B cell (primary cell): ENCODE data around the gene TUBA3D. TPM values are rescaled to one million over a fixed set of nuclear protein-coding genes. Genes with fewer than 3 reads are reported as not detected.
A peak's percentile ranks its signal among the peaks of the same experiment; 100 is the strongest.
"Not testable (repeated sequence)": the region's sequence is repeated elsewhere in the genome, so short reads cannot be mapped to it uniquely, and the experiment has no call there.

Source experiments
- ATAC-seq: fragments of 200-7000 bp; cut with Tn5 transposase; one replicate; pipeline ENCODE4 v1.10.0; 2021; ENCODE audit warnings: low read depth, mild to moderate bottlenecking, moderate number of reproducible peaks, moderate library complexity
- CTCF ChIA-PET: fragments of 350-600 bp; sonication (Branson Sonifier 250); formaldehyde crosslinking; loops from one replicate; lab custom pipeline; 2021; ENCODE audit warnings: antibody characterized with exemption, inconsistent platforms; lab: Charles Lee
- POLR2A ChIA-PET: fragments of 350-600 bp; sonication (Branson Sonifier 250); formaldehyde crosslinking; loops from one replicate; lab custom pipeline; 2021; ENCODE audit warnings: antibody characterized with exemption; lab: Charles Lee
- DNase-seq: peaks from one replicate; pipeline ENCODE4 v3.0.0; 2013
- H2AFZ ChIP-seq: 2 replicates; pipeline ENCODE4 v1.6.1; 2012; ENCODE audit warnings: mild to moderate bottlenecking, low read depth, low read length; ENCODE audit not compliant: insufficient read depth, poor library complexity, severe bottlenecking
- H3K27ac ChIP-seq, 2 donors: 1 replicate in 1 of 2; 2 replicates in 1 of 2; pipeline ENCODE4 v1.5.1; 2012 to 2013; ENCODE audit warnings: low read length in 2 of 2, mild to moderate bottlenecking in 2 of 2, moderate library complexity in 1 of 2
- H3K27me3 ChIP-seq, 4 experiments: fragments of 200-600 bp in 1 of 4; sonication (generic) in 1 of 4; replicated peaks in 1 of 4; 1 replicate in 2 of 4; 2 replicates in 2 of 4; pipeline versions ENCODE4 v1.6.1 to v1.7.0; 2013 to 2016; ENCODE audit warnings: low read length in 3 of 4, mild to moderate bottlenecking in 2 of 4, mixed read lengths in 1 of 4, moderate library complexity in 1 of 4; ENCODE audit not compliant: insufficient read depth in 4 of 4, control insufficient read depth in 3 of 4; ENCODE audit errors: control extremely low read depth in 1 of 4
- H3K36me3 ChIP-seq, 2 experiments: replicated peaks in 1 of 2; 1 replicate in 1 of 2; 2 replicates in 1 of 2; pipeline versions ENCODE4 v1.6.1 to v1.7.1; 2013; ENCODE audit warnings: low read length in 1 of 2; ENCODE audit not compliant: insufficient read depth in 2 of 2, control insufficient read depth in 1 of 2; ENCODE audit errors: control extremely low read depth in 1 of 2, extremely low read depth in 1 of 2
- H3K4me1 ChIP-seq, 2 donors: fragments of 200-600 bp in 1 of 2; sonication (generic) in 1 of 2; 1 replicate in 1 of 2; 2 replicates in 1 of 2; pipeline versions ENCODE4 v1.5.1 to v1.6.1; 2013 to 2017; ENCODE audit warnings: low read length in 2 of 2; ENCODE audit not compliant: control insufficient read depth in 2 of 2, insufficient read depth in 2 of 2
- H3K4me2 ChIP-seq: replicated peaks from 2 replicates; pipeline ENCODE3; 2012; ENCODE audit warnings: mild to moderate bottlenecking, low read depth, low read length; ENCODE audit not compliant: poor library complexity, severe bottlenecking
- H3K4me3 ChIP-seq, 5 experiments: fragments of 200-600 bp in 1 of 5; sonication (generic) in 1 of 5; 1 replicate in 3 of 5; 2 replicates in 2 of 5; pipeline versions ENCODE4 v1.5.1 to v1.7.0; 2011 to 2016; ENCODE audit warnings: low read length in 4 of 5, mild to moderate bottlenecking in 4 of 5, low read depth in 2 of 5, control low read depth in 1 of 5, moderate library complexity in 1 of 5; ENCODE audit not compliant: insufficient read depth in 1 of 5; ENCODE audit errors: control extremely low read depth in 1 of 5, extremely low read depth in 1 of 5
- H3K79me2 ChIP-seq: fragments of 200-600 bp; sonication (generic); one replicate; pipeline ENCODE4 v1.6.0; 2016; ENCODE audit warnings: low read length; ENCODE audit not compliant: control insufficient read depth, insufficient read depth
- H3K9ac ChIP-seq: fragments of 200-600 bp; sonication (generic); 2 replicates; pipeline ENCODE4 v1.6.1; 2017; ENCODE audit warnings: mild to moderate bottlenecking, low read length, moderate library complexity
- H3K9me3 ChIP-seq, 3 donors: one replicate each; pipeline versions ENCODE4 v1.6.1 to v1.7.1; 2013; ENCODE audit warnings: low read length in 2 of 3; ENCODE audit not compliant: control insufficient read depth in 2 of 3, insufficient read depth in 1 of 3; ENCODE audit errors: control extremely low read depth in 1 of 3
- H4K20me1 ChIP-seq: 2 replicates; pipeline ENCODE4 v1.6.0; 2012; ENCODE audit warnings: mild to moderate bottlenecking, low read length; ENCODE audit not compliant: insufficient read depth, control insufficient read depth, poor library complexity, severe bottlenecking
- H3K27ac Mint-ChIP-seq: one replicate; pipeline ENCODE4 v1.8.0; 2021; ENCODE audit warnings: mixed read lengths
- H3K27me3 Mint-ChIP-seq: one replicate; pipeline ENCODE4 v1.8.0; 2021; ENCODE audit warnings: mixed read lengths
- H3K4me1 Mint-ChIP-seq: one replicate; pipeline ENCODE4 v1.8.0; 2021; ENCODE audit warnings: mixed read lengths
- H3K4me3 Mint-ChIP-seq: one replicate; pipeline ENCODE4 v1.8.0; 2021; ENCODE audit warnings: mixed read lengths
- H3K9me3 Mint-ChIP-seq: one replicate; pipeline ENCODE4 v1.8.0; 2022; ENCODE audit warnings: mixed read lengths; ENCODE audit not compliant: insufficient read depth
- EZH2 ChIP-seq: IDR thresholded peaks from 2 replicates; pipeline ENCODE4 v1.6.1; 2012; ENCODE audit warnings: borderline replicate concordance, low read depth, mild to moderate bottlenecking, moderate library complexity, low read length; ENCODE audit not compliant: insufficient read depth, poor library complexity, severe bottlenecking
- WGBS: methylation state at CpG from one replicate; pipeline ENCODE4 v1.1.5; 2013; ENCODE audit warnings: missing lambda C conversion rate; ENCODE audit not compliant: insufficient coverage; 5-methylcytosine and 5-hydroxymethylcytosine counted together
- intact Hi-C: fragments of 100-400 bp; cut with micrococcal nuclease; formaldehyde crosslinking; loops from one replicate; pipeline ENCODE4 v1.10.0; 2022
- polyA plus RNA-seq: library from polyadenylated mRNA; depleted of rRNA; stranded (reverse); fragments of >200 nt; gene quantifications from 2 replicates; pipeline ENCODE4 v1.2.3, GENCODE V29; 2012
- total RNA-seq, 2 donors: library from RNA; stranded (reverse); fragments of 120-200 nt in 1 of 2; gene quantifications; 1 replicate in 1 of 2; 2 replicates in 1 of 2; pipeline versions ENCODE4 v1.2.3 to v1.2.4, GENCODE V29; 2013 to 2022
- TF ChIP-seq, protein P1 (sequence below): fragments of 200-600 bp; IDR thresholded peaks from one replicate; pipeline ENCODE4 v1.8.0; 2022; ENCODE audit warnings: antibody characterized with exemption, mild to moderate bottlenecking

TUBA3D gene
- total and polyA plus RNA-seq, 2 donors (not counting 1 experiment from before 2014, with no cell fraction given): not detected

DNA sequence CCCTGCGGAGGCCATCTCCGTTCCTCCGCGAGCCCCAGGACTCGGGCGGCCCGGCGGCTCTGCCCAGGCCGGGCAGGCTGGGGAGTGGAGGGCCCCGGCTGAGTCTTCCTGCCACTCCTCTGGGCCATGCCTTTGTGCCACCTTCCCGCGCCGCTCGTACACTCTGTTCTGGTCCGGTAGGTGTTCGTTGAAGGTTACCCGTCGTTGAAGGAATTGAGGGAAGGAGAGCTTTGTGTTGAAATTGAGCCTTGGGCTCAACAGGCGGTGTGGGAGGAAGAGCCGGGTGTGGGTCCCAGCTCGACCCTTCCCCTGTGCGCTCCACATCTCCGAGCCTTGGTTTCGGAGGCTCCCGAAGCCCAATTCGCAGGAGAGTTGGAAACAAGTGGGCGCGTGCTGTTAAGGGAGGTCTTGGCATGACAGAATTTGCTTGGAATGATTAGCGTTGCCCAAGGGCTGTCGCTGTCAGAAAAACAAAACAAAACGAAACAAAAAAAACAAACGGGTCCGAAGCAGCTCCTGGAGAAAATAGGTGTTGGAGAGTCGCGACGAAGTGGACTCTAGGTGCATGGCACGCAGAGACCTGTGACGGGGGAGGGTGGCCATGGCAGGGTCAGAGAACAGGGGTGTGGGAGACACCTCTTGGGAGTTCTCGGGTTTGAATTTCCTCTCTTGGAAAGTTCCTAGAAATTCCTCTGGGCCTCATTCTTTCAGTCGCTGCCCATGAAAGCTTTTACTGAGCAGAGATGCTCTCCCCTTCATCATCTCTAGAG is 17.5 kb downstream of the TUBA3D start:
- H3K27ac ChIP-seq: peak overlapping the region; percentile 80 to 94
- H3K27ac Mint-ChIP-seq: peak overlapping the region; percentile 97
- H4K20me1 ChIP-seq: peaks cover 15% of the 10 kb centered on the region
- WGBS: under 1% methylated on average over 35 of the region's 40 CpGs
- TF ChIP-seq EZH2: no peak
- TF ChIP-seq, protein P1, sequence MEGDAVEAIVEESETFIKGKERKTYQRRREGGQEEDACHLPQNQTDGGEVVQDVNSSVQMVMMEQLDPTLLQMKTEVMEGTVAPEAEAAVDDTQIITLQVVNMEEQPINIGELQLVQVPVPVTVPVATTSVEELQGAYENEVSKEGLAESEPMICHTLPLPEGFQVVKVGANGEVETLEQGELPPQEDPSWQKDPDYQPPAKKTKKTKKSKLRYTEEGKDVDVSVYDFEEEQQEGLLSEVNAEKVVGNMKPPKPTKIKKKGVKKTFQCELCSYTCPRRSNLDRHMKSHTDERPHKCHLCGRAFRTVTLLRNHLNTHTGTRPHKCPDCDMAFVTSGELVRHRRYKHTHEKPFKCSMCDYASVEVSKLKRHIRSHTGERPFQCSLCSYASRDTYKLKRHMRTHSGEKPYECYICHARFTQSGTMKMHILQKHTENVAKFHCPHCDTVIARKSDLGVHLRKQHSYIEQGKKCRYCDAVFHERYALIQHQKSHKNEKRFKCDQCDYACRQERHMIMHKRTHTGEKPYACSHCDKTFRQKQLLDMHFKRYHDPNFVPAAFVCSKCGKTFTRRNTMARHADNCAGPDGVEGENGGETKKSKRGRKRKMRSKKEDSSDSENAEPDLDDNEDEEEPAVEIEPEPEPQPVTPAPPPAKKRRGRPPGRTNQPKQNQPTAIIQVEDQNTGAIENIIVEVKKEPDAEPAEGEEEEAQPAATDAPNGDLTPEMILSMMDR: no peak
- peaks cover 29% of the 10 kb centered on the region for H3K4me1 Mint-ChIP-seq
- CTCF ChIA-PET: interaction anchor here (0.6 to 4.5 kb wide), 8 partner anchors 11 to 696 kb away, joined by 3 to 28 read pairs (median 4); partner anchors contain the start of gene CCDC74A
- peak overlapping the region; percentile 98 for H3K9ac ChIP-seq
- ATAC-seq (peak; percentile 9), DNase-seq (no peak)
- peak overlapping the region; percentile 94 for H3K4me3 Mint-ChIP-seq
- peaks cover 24 to 29% of the 10 kb centered on the region in 2 donors for H3K4me1 ChIP-seq
- peaks cover 69% of the 10 kb centered on the region for H3K79me2 ChIP-seq
- no peaks in the 10 kb centered on the region for H3K9me3 Mint-ChIP-seq
- peak overlapping the region; percentile 96 for H3K4me2 ChIP-seq
- POLR2A ChIA-PET: interaction anchor here (0.7 to 1.0 kb wide), 3 partner anchors 189 to 1151 kb away, joined by 3 to 12 read pairs (median 3); partner anchors contain the start of gene FAM168B
- H3K36me3 ChIP-seq: peaks cover 0 to 9% of the 10 kb centered on the region in 2 experiments
- H3K9me3 ChIP-seq: no peaks in the 10 kb centered on the region
- H3K4me3 ChIP-seq: peak overlapping the region; percentile 25 to 98 (median 84)
- peak overlapping the region; percentile 94 for H2AFZ ChIP-seq
- intact Hi-C loops: loop anchor here (1.0 to 10.0 kb wide), 6 partner anchors 34 to 1313 kb away; partner anchors contain the start of genes CCDC74A, FAM168B, IMP4 and PLEKHB2
- H3K27me3 ChIP-seq: no peaks in the 10 kb centered on the region
- no peaks in the 10 kb centered on the region for H3K27me3 Mint-ChIP-seq

DNA sequence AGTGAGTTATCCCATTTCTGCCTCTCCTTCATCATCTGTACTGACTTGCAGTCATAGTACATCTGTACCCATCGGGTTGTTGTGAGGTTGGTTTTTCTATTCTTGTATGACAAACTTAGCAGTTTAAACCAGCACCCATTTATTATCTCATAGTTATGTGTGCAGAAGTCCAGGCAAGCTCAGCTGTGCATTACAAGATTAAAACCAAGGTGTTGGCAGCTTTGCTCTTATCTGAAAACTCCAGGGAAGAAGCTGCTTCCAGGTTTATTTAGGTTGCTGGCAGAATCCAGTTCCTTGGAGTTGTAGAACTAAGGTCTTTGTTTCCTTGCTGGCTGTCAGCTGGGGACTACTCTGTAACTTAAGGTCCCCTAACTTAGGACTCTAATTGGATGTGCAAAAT is 19.6 kb downstream of the TUBA3D start:
- Histone ChIP-seq H3K79me2 (peaks cover 51% of the 10 kb centered on the region), H3K36me3 (peaks cover 0 to 13% of the 10 kb centered on the region in 2 experiments), H3K4me1 (peaks cover 19 to 22% of the 10 kb centered on the region in 2 donors)
- peaks cover 25% of the 10 kb centered on the region for H3K4me1 Mint-ChIP-seq
- ATAC-seq, H3K9me3 ChIP-seq, H3K27ac ChIP-seq, H3K27ac Mint-ChIP-seq, H3K4me2 ChIP-seq, POLR2A ChIA-PET, H3K27me3 Mint-ChIP-seq, H4K20me1 ChIP-seq, H3K4me3 ChIP-seq, H3K9me3 Mint-ChIP-seq, H2AFZ ChIP-seq, H3K9ac ChIP-seq, H3K27me3 ChIP-seq, DNase-seq: not testable (repeated sequence)
- CTCF ChIA-PET: interaction anchor here (0.7 kb wide), 1 partner anchor 644 kb away, joined by 3 read pairs; no protein-coding TSS in a partner anchor
- WGBS: no CpG with 5 or more reads among the region's 1 CpG
- intact Hi-C loops: loop anchor here (10.0 kb wide), 1 partner anchor 1151 kb away; the partner anchor contains the start of gene IMP4
- peak overlapping the region; percentile 30 for H3K4me3 Mint-ChIP-seq

DNA sequence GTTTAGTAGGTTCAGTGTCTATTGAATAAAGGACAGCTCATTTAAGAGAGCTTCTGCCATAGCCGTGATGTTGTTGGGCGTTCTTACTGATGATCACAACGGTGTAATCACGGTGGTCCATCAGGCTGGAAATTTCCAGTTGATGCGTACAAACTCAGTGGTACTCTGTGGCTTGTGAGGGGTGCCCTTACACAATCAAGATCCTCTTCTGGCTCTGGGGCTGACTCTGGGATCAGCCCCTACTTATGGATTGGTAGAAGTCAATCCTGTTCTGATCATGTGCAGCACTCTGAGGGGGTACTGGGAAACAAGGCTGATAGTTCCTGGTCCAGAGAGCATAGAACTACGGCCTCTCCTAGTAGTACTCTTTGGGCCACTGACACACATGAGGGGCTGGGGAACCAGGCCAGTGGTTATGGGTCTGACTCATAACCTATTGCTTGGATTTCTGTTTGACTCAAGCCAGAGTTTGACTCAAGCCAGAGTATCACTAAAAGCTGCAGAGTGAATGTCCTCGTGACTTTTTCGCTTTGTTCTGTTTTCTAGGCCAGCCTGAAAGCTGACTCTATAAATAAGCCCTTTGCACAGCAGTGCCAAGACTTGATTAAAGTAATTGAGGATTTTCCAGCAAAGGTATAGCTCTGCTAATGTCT is 22.5 kb downstream of the TUBA3D start:
- H2AFZ ChIP-seq, H3K9ac ChIP-seq, H4K20me1 ChIP-seq, H3K27ac ChIP-seq, CTCF ChIA-PET, H3K9me3 Mint-ChIP-seq, H3K4me3 ChIP-seq, H3K27me3 Mint-ChIP-seq, H3K27ac Mint-ChIP-seq, H3K4me1 ChIP-seq, POLR2A ChIA-PET, H3K4me2 ChIP-seq, H3K4me3 Mint-ChIP-seq, DNase-seq, H3K9me3 ChIP-seq, ATAC-seq, H3K27me3 ChIP-seq: not testable (repeated sequence)
- peaks cover 12% of the 10 kb centered on the region for H3K4me1 Mint-ChIP-seq
- intact Hi-C loops: loop anchor here (10.0 kb wide), 1 partner anchor 1154 kb away; the partner anchor contains the start of gene IMP4
- peaks cover 0 to 13% of the 10 kb centered on the region in 2 experiments for H3K36me3 ChIP-seq
- H3K79me2 ChIP-seq: peaks cover 29% of the 10 kb centered on the region
- 48% methylated on average over 3 of the region's 8 CpGs for WGBS
